ENCODE results near the gene TCF23. TPM values are rescaled to one million over a fixed set of nuclear protein-coding genes. Genes with fewer than 3 reads are reported as not detected.

TCF23 gene
- total RNA-seq, 1 donor from 2014 or later = not detected

- DNase-seq (ENCODE audit: low spot score) = no peak
- Mint-ChIP-seq H3K4me3 (ENCODE audit: unreplicated experiment) (no peak overlapping the region), H3K9me3 (ENCODE audit: low read depth) (no peaks in the 10 kb centered on the region), H3K27ac (ENCODE audit: unreplicated experiment) (no peak overlapping the region), H3K4me1 (ENCODE audit: low read depth) (no peaks in the 10 kb centered on the region), H3K27me3 (ENCODE audit: low read depth) (peaks cover 2% of the 10 kb centered on the region), H3K36me3 (ENCODE audit: low read depth) (peaks cover 18% of the 10 kb centered on the region)
- no peak for TF ChIP-seq CTCF (IDR thresholded peaks at IDR 0.05)
These were observed 49.8 kb downstream of the TCF23 start for GRCh38 chr2:27198627-27199026.

- no peak for TF ChIP-seq CTCF (IDR thresholded peaks at IDR 0.05)
- Mint-ChIP-seq H3K36me3 (ENCODE audit: low read depth) (peaks cover 21% of the 10 kb centered on the region), H3K9me3 (ENCODE audit: low read depth) (no peaks in the 10 kb centered on the region), H3K4me3 (ENCODE audit: unreplicated experiment) (no peak overlapping the region), H3K4me1 (ENCODE audit: low read depth) (no peaks in the 10 kb centered on the region), H3K27me3 (ENCODE audit: low read depth) (peaks cover 2% of the 10 kb centered on the region), H3K27ac (ENCODE audit: unreplicated experiment) (no peak overlapping the region)
- no peak for DNase-seq (ENCODE audit: low spot score)
These were observed 50.4 kb downstream of the TCF23 start for GRCh38 chr2:27199241-27199640.

- H3K4me3 Mint-ChIP-seq (ENCODE audit: unreplicated experiment) = no peak overlapping the region
- peaks cover 43% of the 10 kb centered on the region for H3K36me3 Mint-ChIP-seq (ENCODE audit: low read depth)
- H3K27me3 Mint-ChIP-seq (ENCODE audit: low read depth) = no peaks in the 10 kb centered on the region
- DNase-seq (ENCODE audit: low spot score) = no peak
- H3K4me1 Mint-ChIP-seq (ENCODE audit: low read depth) = no peaks in the 10 kb centered on the region
- no peaks in the 10 kb centered on the region for H3K9me3 Mint-ChIP-seq (ENCODE audit: low read depth)
- H3K27ac Mint-ChIP-seq (ENCODE audit: unreplicated experiment) = no peak overlapping the region
- TF ChIP-seq CTCF (IDR thresholded peaks at IDR 0.05) = no peak
These were observed 52.9 kb downstream of the TCF23 start for GRCh38 chr2:27201675-27202074.

- H3K27ac Mint-ChIP-seq (ENCODE audit: unreplicated experiment) = no peak overlapping the region
- TF ChIP-seq CTCF (IDR thresholded peaks at IDR 0.05) = no peak
- no peaks in the 10 kb centered on the region for H3K4me1 Mint-ChIP-seq (ENCODE audit: low read depth)
- H3K4me3 Mint-ChIP-seq (ENCODE audit: unreplicated experiment) = no peak overlapping the region
- no peaks in the 10 kb centered on the region for H3K9me3 Mint-ChIP-seq (ENCODE audit: low read depth)
- no peaks in the 10 kb centered on the region for H3K27me3 Mint-ChIP-seq (ENCODE audit: low read depth)
- no peak for DNase-seq (ENCODE audit: low spot score)
- H3K36me3 Mint-ChIP-seq (ENCODE audit: low read depth) = peaks cover 49% of the 10 kb centered on the region
These were observed 54.0 kb downstream of the TCF23 start for GRCh38 chr2:27202854-27203253.

GRCh38 chr2:27203741-27204140, 54.9 kb downstream of the TCF23 start:
- no peak overlapping the region for H3K27ac Mint-ChIP-seq (ENCODE audit: unreplicated experiment)
- no peaks in the 10 kb centered on the region for H3K27me3 Mint-ChIP-seq (ENCODE audit: low read depth)
- no peak for DNase-seq (ENCODE audit: low spot score)
- TF ChIP-seq CTCF (IDR thresholded peaks at IDR 0.05) = no peak
- no peaks in the 10 kb centered on the region for H3K9me3 Mint-ChIP-seq (ENCODE audit: low read depth)
- H3K36me3 Mint-ChIP-seq (ENCODE audit: low read depth) = peaks cover 49% of the 10 kb centered on the region
- H3K4me1 Mint-ChIP-seq (ENCODE audit: low read depth) = no peaks in the 10 kb centered on the region
- H3K4me3 Mint-ChIP-seq (ENCODE audit: unreplicated experiment) = no peak overlapping the region

All from chondrocyte (in vitro differentiated cells).